GM10266 (cell line): ENCODE results near the gene MSH3.
"Not testable (repeated sequence)": the region's sequence is repeated elsewhere in the genome, so short reads cannot be mapped to it uniquely, and the experiment has no call there.

ENCODE experiments used
- DNase-seq: peaks from one replicate; pipeline ENCODE4 v3.0.0; 2012; ENCODE audit errors: extremely low spot score
- CTCF ChIP-seq: IDR thresholded peaks from 2 replicates; pipeline ENCODE4 v1.5.1; 2012; ENCODE audit warnings: mild to moderate bottlenecking, low read depth; ENCODE audit not compliant: control insufficient read depth, insufficient read depth; ENCODE audit errors: missing control alignments

The MSH3 gene

GRCh38 chr5:80784451-80784850, 130.0 kb downstream of the MSH3 start:
- no peak for TF ChIP-seq CTCF
- no peak for DNase-seq

- DNase-seq, result not testable (repeated sequence)
Observed at GRCh38 chr5:80789319-80790016, 135.0 kb downstream of the MSH3 start.

- TF ChIP-seq CTCF, result no peak
- DNase-seq, result no peak
Observed at GRCh38 chr5:80790698-80791097, 136.2 kb downstream of the MSH3 start.

GRCh38 chr5:80793354-80793753, 138.9 kb downstream of the MSH3 start:
- no peak for TF ChIP-seq CTCF
- DNase-seq, result no peak

- TF ChIP-seq CTCF, result no peak
- no peak for DNase-seq
Observed at GRCh38 chr5:80796846-80797245, 142.4 kb downstream of the MSH3 start.

- TF ChIP-seq CTCF, result no peak
- no peak for DNase-seq
Observed at GRCh38 chr5:80797428-80798024, 143.1 kb downstream of the MSH3 start.

- DNase-seq, result no peak
- no peak for TF ChIP-seq CTCF
Observed at GRCh38 chr5:80798166-80798565, 143.7 kb downstream of the MSH3 start.
